Germinal center (tissue), 1 donor: ENCODE data around the gene XYLB.

Source experiments
- DNase-seq: peaks from one replicate; pipeline ENCODE4 v3.0.0; 2012; ENCODE audit warnings: mixed read lengths, low spot score

XYLB gene

DNA sequence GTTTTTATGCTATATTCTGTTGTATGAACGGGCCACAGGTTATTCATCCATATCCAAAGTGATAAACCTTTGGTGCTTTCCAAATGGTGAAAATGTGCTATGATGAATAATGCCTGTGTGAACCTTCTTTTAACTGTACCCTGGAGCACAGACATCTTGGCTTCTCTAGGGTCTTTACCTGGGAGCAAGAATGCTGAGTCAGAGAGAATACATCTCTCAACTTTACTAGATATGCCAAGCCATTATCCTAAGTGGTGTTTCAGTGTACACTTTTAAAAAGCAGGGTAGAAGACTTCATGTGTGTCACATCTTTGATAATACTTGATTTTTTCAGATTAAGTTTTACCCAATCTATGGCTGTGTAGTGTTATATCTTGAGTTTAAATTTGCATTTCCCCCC lies 23.5 kb upstream of the XYLB start:
- DNase-seq: no peak

DNA sequence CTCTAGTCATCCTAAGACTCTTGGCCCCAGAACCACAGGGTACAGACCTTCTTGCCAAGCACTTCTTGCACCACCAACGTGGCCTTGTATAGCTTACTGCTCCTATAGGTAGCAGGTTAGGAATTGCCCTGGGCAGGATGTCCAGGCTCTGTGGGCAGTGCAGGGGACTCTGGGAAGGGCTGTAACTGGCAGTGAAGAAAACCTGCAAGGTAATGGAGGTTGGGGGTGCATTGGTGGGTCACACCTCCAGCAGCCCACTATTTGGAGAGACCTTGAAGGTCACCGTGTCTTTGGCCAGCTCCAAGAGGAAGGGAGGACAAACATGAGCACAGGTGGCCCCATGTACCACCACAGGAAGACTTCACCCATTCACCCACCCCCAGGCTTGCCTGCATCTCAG lies 21.3 kb upstream of the XYLB start:
- DNase-seq: no peak

DNA sequence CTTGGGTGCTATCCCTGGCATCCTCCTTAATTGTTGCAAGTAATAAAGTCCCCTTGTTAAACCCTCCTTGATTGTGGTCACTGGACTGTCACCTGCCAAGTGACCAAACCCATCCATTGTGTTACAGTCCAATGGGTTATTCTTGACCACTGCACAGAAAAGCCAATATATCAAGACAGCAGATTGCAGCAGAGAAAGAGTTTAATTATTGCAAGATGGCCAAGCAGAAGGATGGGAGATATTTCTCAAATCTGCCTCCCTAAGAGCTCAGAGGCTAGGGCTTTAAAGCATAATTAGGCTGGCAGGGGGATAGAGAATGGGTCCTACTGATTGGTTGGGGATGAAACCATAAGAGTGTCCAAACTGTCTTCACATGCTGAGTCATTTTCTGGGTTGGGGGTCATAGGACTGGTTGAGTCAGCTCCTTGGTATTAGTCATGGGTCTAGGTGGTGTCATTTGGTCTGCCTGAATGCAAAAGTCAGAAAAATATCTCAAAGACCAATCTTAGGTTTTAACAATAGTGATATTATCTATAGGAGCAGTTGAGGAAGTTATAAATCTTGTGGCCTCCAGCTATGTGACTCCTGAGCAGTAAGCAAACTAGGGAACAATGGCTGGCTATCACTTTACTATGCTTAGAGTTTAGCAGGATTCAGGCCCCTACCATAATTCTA lies 19.1 kb upstream of the XYLB start:
- no peak for DNase-seq

DNA sequence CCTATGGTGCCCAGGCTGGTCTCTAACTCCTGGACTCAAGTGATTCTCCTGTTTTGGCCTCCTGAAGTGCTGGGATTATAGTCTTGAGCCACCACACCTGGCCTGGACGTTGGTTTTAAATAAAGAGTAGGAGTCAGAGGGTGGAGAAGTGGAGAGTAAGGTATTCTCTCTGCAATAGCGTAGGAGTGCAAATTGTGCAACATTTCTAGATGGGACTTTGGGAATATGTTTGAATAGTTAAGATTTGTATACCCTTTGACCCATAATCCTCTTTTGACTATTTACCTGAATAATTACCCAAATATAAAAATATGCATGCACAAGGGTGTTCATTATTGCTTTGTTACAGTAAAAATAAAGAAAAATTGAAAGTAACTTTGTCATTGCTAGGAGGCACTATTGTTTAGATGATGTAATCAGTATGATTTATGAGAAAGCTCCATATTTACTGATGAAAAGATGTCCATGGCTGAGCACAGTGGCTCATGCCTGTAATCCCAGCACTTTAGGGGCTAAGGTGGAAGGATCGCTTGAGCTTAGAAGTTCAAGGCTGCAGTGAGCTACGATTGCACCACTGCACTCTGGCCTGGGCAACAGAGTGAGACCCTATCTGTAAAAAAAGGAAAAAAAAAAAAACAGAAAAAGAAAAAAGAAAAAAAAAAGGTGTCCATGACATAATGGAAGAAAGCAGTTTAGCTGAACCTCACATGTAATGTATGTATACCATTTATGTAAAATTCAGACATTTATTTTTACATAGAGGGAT lies 15.1 kb upstream of the XYLB start:
- no peak for DNase-seq

DNA sequence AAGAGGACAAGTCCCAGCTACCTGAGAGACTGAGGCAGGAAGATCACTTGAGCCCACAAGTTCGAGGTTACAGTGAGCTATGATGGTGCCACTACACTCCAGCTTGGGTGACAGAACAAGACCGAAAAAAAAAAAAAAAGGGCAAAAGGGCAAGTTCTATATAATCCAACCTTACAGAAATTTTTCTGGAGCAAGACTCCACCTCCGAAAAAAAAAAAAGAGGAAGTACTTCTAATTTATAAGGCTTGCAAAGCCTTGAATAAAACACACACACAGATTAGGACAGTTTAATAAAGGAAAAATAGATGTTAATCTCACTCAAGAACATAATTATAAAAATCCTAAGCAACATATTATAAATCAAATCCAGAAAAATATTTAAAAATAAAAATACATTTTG lies 14.4 kb upstream of the XYLB start:
- DNase-seq: no peak

DNA sequence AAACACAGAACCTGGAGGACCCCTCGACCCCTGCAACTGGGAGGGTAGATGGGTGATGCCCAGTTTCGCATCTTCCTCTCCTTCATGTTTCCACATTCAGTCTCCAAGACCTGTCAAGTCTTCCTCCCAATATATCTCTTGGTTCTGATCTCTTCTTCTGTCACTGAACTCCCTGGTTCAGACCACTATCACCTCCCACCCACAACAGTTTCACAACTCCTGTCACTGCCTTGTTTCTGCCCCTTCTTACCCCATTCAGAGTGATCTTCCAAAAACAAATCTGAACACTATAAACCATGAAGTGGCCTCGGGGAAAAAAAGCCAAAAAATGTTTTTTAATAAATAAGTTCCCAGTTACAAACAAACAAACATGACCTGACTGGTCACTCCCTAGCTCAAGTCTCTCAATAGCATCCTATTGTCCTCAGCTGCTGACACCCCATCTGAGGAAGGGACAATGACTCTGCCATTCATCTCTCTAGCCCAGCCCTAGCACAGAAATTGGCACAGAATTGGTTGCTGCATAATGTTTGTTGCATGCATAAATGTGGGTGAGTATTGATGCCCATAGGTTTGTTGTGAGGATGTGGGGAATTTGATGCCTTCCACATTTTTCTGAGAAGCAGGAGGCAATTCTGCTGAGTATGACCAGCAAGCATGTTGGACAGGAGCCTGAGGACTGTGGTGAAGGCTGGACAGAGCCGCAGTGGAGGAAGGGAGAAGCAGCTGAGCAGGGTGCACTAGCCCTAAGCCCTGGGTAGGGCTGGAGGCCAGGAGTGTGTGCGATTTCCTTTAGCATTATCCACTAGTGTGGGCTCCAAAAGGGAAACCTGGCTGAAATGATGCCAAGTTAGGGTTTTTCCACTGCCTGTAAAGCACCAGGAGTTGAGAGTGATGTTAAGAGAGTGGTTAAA lies 12.2 kb upstream of the XYLB start:
- no peak for DNase-seq

DNA sequence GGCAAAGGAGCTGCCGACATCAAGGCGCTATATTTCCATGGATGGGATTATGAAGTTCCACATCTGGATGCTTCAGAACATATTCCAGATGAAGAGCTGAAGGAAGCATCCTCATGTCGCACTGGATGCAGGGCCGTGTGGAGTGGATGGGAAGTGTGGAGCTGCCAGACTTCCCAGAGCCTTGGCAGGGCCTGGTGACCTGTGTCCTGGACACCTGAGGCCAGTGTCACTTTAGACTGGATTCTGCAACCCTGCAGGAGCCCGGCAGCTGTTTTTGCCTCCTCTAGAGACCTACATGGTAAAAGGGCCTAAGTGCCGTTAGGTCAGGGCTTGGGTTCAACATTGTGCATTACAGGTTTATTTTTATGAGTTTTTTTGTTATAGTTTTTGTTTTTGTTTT lies 11.3 kb upstream of the XYLB start:
- no peak for DNase-seq

DNA sequence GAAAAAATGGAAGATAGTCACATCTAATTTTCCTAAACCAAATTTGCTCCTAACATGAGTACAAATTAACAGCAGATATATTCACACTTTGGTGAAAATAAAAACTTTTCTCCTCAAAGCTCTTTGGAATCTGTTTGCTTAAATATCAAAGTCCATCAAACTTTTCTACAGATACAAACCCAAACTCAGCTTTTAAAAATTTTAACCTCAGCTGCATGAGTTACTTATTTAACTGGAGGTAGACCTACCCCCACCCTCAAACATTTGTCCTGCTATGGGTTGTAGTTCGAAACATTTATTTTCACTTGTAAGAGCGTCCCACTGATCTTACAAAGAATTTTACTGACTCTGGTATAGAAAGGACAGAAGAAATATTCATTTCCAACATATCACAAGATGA lies 8.9 kb upstream of the XYLB start:
- DNase-seq: no peak

DNA sequence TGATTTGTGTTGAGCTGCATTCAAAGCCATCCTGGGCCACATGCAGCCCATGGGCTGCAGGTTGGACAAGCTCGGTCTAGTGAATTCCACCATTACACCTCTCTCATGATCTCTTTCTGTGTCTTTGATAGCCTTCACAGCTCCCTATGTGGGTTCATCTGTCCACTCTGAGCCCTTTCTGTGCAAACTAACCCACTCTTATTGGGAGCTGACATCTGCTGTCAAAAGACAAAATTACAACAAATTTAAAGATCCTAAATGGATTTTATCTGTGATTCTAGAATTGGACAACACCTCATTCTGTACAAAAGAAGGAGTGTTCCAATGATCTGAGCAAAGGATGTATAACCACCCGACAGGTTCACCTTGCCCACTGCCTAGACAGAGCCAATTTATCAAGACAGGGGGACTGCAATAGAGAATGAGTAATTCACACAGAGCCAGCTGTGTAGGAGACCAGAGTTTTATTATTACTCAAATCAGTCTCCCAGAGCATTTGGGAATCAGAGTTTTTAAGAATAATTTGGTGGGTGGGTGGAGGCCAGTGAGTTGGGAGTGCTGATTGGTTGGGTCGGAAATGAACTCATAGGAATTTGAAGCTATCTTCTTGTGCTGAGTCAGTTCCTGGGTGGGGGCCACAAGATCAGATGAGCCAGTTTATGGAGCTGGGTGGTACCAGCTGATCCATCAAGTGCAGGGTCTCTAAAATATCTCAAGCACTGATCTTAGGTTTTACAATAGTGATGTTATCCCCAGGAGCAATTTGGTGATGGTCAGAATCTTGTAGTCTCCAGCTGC lies 2.6 kb upstream of the XYLB start:
- DNase-seq: no peak

DNA sequence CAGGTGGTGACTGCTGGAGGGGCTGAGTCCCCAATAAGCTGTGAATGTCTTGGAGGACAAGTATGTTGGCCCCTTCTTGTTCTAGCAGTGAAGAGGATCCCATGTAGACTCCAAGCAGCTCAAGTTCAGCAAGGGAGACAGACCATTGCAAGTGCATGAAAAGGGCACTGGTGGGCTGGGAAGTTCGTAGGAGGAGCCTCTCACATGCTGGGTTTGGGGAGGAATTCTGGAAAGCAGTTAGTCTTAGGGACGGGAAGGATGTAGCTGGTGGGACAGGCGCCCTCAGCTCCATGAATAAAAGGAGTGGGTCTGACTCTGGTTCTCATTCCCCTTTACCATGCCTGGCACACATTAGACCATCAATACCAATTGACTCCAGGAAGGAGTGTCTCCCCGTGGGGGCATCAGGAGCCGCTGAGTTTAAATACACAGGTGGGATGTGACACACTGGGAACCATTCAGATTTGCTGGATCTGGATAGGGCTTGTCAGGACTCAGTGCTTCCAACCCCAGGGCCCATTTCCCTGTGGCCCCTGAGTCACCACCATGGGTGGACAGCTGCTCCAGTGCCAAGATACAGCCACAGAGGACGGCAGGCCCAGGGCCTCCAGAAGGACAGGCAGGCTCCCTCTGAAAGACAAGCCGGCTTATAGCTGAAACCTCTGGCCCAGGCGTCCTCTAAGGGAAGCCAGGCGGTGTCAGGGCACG lies 552 bp upstream of the XYLB start:
- no peak for DNase-seq

DNA sequence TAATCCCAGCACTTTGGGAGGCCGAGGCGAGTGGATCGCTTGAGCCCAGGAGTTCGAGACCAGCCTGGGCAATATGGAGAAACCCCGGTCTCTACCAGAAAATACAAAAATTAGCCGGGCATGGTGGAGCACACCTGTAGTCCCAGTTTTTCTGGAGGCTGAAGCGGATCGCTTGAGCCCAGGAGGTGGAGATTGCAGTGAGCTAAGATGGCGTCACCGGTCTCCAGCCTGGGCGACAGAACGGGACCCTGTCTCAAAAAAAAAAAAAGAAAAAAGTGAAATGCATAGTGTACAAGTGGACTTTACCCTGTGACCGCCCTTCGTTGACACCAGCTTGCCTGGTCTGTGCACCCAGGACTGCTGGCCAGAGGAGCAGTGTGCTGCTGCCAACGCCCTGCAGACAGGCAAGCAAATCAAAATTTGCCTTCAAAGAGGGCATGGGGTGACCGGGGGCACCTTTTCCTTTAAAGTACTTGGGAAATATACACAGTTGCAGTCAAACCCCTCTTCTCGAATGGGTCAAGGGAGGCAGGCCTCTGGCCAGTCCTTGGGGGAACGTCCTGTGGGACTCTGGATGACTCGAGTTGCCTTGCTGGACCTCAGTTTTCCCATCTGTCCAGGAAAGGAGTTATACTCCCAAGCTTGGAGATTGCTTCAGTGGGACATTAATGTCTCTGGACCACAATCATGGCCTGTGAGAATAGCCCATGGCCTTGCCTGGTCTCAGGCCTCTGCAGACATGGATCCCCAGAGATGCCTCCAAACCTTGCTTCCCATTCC lies 1.0 kb downstream of the XYLB start:
- DNase-seq: no peak

DNA sequence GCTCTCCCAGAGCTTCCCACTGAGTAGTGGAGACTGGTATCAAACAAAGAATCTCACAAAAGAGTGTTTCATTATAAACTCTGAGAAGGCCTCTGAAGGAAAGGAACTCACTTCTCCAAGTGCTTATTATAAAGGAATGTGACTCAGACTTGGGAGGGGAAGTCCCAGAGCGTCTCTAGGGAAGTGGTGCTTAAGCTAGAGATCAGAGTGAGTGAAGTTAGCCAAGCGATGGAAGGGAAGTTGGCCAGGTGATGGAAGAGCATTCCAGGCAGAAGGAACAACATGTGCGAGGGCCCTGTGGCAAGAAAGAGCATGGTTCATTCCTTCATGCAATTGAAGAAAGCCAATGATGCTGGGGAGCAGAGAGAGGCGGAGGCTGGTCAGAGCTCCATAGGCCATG lies 2.3 kb downstream of the XYLB start:
- no peak for DNase-seq

DNA sequence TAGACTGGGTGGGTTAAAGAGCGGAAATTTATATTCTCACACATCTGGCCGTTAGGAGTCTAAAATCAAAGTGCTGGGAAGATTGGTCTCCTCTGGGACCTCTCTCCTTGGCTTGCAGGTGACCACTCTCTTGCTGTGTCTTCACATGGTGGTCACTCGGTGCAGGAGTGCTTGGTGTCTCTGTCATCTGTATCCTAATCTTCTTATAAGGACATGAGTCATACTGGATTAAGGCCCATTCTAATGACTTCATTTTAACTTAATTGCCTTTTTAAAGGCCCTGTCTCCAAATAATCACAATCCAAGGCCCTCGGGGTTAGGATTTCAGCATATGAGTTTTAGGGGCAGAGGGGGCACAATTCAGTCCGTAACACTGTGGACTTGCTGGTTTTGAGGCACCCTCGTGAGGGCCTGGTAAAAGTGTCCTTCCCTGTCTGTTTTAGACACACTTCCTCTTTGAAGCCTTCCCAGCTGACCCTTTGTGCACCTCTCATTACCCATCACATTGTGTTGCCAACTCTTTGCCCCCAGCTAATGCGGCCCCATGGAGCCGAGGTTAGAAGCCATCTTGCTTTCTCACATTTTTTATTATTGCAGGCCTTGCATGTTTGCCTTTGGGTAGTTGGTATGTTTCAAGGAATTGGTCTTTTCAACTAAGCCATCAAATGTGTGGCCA lies 3.2 kb downstream of the XYLB start:
- no peak for DNase-seq

DNA sequence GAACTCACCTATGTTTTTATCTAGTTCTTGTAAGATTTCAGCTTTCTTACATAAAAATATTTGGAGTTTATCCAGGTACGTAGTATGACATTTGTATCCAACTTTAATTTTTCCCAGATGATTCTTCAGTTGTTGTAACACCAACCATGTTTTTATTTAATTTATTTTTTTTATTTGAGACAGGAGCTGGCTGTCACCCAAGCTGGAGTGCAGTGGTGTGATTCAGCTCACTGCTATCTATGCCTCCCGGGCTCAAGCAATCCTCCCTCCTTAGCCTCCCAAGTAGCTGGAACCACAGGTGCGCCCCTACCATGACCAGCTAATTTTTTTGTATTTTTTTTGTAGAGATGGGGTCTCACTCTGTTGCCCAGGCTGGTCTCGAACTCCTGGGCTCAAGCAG lies 6.6 kb downstream of the XYLB start:
- no peak for DNase-seq

DNA sequence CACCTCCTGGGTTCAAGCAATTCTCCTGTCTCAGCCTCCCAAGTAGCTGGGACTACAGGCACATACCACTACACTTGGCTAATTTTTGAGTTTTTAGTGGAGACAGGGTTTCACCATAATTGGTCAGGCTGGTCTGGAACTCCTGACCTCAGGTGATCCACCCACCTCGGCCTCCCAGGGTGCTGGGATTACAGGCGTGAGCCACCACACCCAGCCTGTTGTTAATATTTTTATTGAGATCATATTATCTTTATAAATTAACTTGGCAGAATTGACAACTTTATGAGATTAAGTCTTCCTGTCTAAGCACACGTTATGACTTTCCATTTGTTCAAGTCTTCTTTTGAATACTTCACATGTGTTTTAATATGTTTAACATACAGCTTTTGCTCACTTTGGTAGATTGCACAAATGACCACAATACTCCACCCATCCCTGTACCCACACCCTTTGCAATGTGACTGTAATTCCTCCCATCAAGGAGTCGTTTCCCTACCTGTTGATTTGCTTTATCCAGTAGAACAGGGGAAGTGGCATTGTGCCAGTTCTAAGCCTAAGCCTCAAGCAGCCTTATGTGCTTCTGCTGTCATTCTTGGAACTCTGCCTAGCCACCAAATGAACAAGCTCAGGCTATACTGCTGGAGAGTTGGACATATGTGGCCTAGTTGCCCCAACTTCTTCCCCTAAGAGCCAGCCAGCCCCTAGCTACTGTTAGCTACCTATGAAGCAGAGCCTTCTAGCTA lies 8.2 kb downstream of the XYLB start:
- no peak for DNase-seq

DNA sequence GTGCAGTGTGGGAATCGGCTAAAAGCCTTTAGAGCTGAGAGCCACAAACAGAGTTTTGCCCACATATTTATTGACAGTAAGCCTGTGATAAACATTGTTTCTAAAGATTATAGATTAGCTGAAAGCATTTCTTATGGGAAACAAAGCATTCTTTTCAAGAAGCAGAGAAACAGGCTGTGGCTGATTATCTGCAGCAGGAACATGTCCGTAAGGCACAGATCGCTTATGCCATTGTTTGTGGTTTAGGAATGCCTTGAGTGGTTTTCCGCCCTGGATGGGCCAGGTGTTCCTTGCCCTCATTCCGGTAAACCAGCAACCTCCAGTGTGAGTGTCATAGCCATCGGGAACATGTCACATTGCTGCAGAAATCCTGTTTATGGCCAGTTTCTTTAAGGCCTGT lies 12.5 kb downstream of the XYLB start:
- DNase-seq: no peak

DNA sequence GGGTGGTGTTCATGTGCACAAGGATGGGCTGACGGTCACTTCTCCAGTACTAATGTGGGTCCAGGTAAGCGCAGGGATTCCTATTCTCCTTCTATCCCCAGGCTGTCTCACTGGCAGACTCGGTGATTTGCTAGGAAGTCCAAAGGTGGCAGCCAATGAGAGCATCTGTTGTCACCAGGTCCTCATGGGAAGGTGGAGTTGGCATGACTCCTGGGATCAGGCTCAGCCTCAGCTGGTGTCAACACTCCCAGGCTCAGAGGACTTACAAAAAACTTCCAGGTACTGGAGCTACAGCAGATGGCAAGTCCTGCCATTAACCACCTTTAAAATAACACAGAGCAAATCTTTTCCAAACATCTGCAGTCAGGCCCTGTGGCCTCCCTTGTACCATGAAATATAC lies 13.8 kb downstream of the XYLB start:
- DNase-seq: no peak

DNA sequence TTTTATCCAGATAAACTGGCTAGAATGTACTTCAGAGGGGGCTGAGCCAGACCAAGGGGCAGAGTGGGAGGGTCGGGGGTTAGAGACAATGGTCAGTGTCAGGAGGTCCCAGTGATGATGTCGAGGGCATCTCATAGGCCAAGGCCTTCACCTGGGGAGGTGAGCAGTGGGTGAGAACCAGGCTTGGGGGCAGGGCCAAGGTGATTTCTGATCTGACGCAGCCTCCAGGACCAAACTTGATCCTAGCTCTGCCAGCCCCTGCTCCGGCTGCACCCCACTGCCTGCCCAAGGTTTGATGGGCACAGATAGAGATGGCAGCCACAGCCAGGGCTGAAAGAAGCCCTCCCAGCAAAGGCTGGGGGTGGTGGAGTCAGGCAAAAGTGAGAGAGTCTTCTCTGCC lies 14.9 kb downstream of the XYLB start:
- no peak for DNase-seq

DNA sequence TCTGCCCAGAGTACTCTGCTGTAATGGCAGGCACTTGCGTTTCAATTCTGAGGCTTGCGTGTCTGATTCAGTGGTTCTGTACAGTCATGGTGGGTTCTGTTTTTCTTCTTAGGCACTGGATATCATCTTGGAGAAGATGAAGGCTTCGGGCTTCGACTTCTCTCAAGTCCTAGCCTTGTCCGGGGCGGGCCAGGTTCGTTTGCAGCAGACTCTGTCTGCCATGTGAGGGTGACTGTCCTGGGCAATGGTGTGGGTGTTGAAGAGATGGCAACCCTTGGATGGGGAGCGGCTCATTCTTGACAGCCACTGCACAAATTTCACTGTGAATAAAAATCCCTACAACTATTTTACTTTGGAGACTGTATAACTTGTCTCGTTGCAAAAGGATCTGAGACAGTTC lies 16.2 kb downstream of the XYLB start:
- no peak for DNase-seq
